Smooth muscle cell (in vitro differentiated cells): ENCODE data around the gene SAFB. TPM values are rescaled to one million over a fixed set of nuclear protein-coding genes. Genes with fewer than 3 reads are reported as not detected.
A peak's percentile ranks its signal among the peaks of the same experiment; 100 is the strongest.

Experiments used
- DNase-seq: peaks from one replicate; lab custom pipeline; 2025; ENCODE audit not compliant: unreplicated experiment; lab: John Stamatoyannopoulos, UW
- H2AFZ ChIP-seq: fragments of 200-600 bp; sonication (generic); 2 replicates; pipeline ENCODE4 v1.6.0; 2016; ENCODE audit warnings: antibody characterized with exemption, low read depth, mild to moderate bottlenecking
- H3F3A ChIP-seq: fragments of 200-600 bp; sonication (generic); 2 replicates; pipeline ENCODE4 v1.6.0; 2017; ENCODE audit warnings: antibody characterized with exemption, low read depth
- H3K27ac ChIP-seq: fragments of 200-600 bp; sonication (generic); 2 replicates; pipeline ENCODE4 v1.5.1; 2016; ENCODE audit warnings: low read depth, mild to moderate bottlenecking
- H3K27me3 ChIP-seq: fragments of 200-600 bp; sonication (generic); 2 replicates; pipeline ENCODE4 v1.6.1; 2016; ENCODE audit warnings: low read depth, mild to moderate bottlenecking
- H3K36me3 ChIP-seq: fragments of 200-600 bp; sonication (generic); 2 replicates; pipeline ENCODE4 v1.5.1; 2016; ENCODE audit warnings: low read depth
- H3K4me1 ChIP-seq: fragments of 200-600 bp; sonication (generic); 2 replicates; pipeline ENCODE4 v1.5.1; 2016; ENCODE audit warnings: low read depth
- H3K4me2 ChIP-seq: fragments of 200-600 bp; sonication (generic); 2 replicates; pipeline ENCODE4 v1.6.0; 2016; ENCODE audit warnings: mild to moderate bottlenecking
- H3K4me3 ChIP-seq: fragments of 200-600 bp; sonication (generic); 2 replicates; pipeline ENCODE4 v1.5.1; 2016; ENCODE audit warnings: mild to moderate bottlenecking
- H3K79me2 ChIP-seq: fragments of 200-600 bp; sonication (generic); 2 replicates; pipeline ENCODE4 v1.6.0; 2016; ENCODE audit warnings: low read depth, mild to moderate bottlenecking
- H3K9ac ChIP-seq: fragments of 200-600 bp; sonication (generic); 2 replicates; pipeline ENCODE4 v1.6.0; 2016; ENCODE audit warnings: low read depth
- H3K9me3 ChIP-seq: fragments of 200-600 bp; sonication (generic); replicated peaks from 2 replicates; pipeline ENCODE4 v1.5.1; 2016; ENCODE audit warnings: low read depth
- H4K20me1 ChIP-seq: fragments of 200-600 bp; sonication (generic); 2 replicates; pipeline ENCODE4 v1.6.0; 2016; ENCODE audit warnings: low read depth
- WGBS: methylation state at CpG from one replicate; pipeline ENCODE4 v1.1.7; 2016; ENCODE audit warnings: low lambda C conversion rate; 5-methylcytosine and 5-hydroxymethylcytosine counted together
- polyA plus RNA-seq: library from polyadenylated mRNA; unstranded; fragments of >200 nt; fragmentation: Nextera tagmentation; extraction: Ambion mirVana; gene quantifications from 2 replicates; pipeline ENCODE4 v1.2.1, GENCODE V29; 2016
- total RNA-seq: library from RNA; depleted of rRNA; stranded (reverse); fragments of >200 nt; gene quantifications from 2 replicates; pipeline ENCODE4 v1.2.3, GENCODE V29; 2014
- TF ChIP-seq, protein P1 (sequence below): fragments of 200-600 bp; sonication (generic); IDR thresholded peaks from 2 replicates; pipeline ENCODE4 v1.5.1; 2017; ENCODE audit warnings: borderline replicate concordance, mild to moderate bottlenecking, antibody characterized with exemption; ENCODE audit not compliant: insufficient read depth, poor library complexity, severe bottlenecking

The SAFB gene
- total and polyA plus RNA-seq, 2 experiments from 2014 or later: 22.8 to 74.3 TPM

DNA sequence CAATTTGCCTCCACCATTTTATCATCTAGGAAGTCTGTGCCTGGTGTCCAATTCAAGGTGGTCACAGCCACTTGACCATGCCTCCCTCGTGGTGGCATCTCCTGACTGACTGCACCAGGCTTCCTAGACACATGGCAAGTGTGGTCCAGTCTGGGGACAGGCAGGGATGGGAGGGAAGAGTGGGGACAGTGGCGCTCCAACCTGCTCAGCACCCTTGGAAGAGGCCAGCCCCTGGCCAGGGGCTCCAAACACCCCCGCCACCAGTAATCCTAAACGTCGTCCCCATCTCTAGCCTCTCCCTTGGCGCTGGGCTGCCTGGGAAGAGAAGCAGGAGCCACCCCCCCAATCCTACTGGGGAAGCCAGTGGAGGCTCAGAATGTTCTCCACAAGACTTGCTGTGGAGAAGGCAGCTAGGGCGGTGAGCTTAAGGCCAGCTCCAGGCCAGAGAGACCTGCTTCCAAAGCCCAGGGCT is 69.9 kb downstream of the SAFB start:
- 95% methylated on average over 7 of the region's 7 CpGs for WGBS
- peak overlapping the region; percentile 69 for H3K27ac ChIP-seq
- no peaks in the 10 kb centered on the region for H3K9me3 ChIP-seq
- H3K4me1 ChIP-seq: peaks cover 10% of the 10 kb centered on the region
- no peak for DNase-seq
- H3K36me3 ChIP-seq: no peaks in the 10 kb centered on the region
- H2AFZ ChIP-seq: no peak overlapping the region
- peaks cover 14% of the 10 kb centered on the region for H3F3A ChIP-seq
- H3K9ac ChIP-seq: no peak overlapping the region
- peaks cover 58% of the 10 kb centered on the region for H3K79me2 ChIP-seq
- TF ChIP-seq, protein P1, sequence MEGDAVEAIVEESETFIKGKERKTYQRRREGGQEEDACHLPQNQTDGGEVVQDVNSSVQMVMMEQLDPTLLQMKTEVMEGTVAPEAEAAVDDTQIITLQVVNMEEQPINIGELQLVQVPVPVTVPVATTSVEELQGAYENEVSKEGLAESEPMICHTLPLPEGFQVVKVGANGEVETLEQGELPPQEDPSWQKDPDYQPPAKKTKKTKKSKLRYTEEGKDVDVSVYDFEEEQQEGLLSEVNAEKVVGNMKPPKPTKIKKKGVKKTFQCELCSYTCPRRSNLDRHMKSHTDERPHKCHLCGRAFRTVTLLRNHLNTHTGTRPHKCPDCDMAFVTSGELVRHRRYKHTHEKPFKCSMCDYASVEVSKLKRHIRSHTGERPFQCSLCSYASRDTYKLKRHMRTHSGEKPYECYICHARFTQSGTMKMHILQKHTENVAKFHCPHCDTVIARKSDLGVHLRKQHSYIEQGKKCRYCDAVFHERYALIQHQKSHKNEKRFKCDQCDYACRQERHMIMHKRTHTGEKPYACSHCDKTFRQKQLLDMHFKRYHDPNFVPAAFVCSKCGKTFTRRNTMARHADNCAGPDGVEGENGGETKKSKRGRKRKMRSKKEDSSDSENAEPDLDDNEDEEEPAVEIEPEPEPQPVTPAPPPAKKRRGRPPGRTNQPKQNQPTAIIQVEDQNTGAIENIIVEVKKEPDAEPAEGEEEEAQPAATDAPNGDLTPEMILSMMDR: no peak
- no peaks in the 10 kb centered on the region for H3K27me3 ChIP-seq
- H3K4me2 ChIP-seq: no peak overlapping the region
- H4K20me1 ChIP-seq: peaks cover 76% of the 10 kb centered on the region
- no peak overlapping the region for H3K4me3 ChIP-seq

DNA sequence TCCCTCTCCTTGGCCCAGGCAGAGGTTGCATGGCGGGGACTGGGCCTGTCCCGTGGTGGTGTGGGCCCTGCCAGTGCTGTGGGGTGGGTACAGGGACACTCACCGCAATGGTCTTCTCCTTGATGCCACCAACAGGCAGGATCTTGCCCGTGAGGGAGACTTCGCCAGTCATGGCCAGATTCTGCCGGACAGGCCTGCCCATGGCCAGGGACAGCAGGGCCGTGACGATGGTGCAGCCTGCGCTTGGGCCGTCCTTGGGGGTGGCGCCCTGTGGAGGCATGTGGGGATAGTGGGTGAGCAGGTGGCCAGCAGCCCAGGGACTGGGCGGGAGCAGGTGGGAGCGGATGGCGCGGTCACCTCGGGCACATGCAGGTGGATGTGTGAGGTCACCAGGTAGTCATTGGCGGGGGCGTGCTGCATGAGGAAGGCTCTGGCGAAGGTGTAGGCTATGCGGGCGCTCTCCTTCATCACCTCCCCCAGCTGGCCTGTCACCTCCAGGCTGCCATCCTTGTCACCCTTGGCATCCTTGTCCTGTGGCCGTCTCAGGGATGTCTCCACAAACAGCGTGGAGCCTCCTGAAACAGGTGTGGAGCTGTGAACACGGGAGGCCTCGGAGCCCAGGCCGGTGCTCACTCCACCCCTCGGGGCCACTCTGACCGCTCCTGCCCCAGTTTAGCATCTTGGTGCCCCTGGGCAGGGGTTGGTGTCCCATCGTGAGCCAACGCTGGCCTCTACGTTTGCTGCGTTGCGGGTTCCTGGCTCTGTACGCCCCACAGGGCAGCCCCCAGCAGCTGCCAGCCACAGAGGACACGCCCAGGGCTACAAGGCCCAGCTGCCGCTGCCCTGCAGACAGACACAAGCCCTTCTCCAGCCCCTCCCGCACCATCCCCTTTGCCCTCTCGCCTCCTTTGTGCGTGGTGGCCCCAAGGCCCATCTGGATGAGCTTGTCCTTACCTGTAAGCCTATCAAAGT is 70.6 kb downstream of the SAFB start:
- Histone ChIP-seq H3K9me3 (no peaks in the 10 kb centered on the region), H3K4me3 (no peak overlapping the region), H3K27me3 (no peaks in the 10 kb centered on the region), H3K4me1 (peaks cover 10% of the 10 kb centered on the region), H3K9ac (no peak overlapping the region), H3K36me3 (no peaks in the 10 kb centered on the region), H3K4me2 (no peak overlapping the region), H3K27ac (peak overlapping the region; percentile 69), H3K79me2 (peaks cover 58% of the 10 kb centered on the region), H4K20me1 (peaks cover 83% of the 10 kb centered on the region), H2AFZ (no peak overlapping the region), H3F3A (peaks cover 14% of the 10 kb centered on the region)
- WGBS: 96% methylated on average over 39 of the region's 39 CpGs
- TF ChIP-seq, protein P1: no peak
- no peak for DNase-seq

DNA sequence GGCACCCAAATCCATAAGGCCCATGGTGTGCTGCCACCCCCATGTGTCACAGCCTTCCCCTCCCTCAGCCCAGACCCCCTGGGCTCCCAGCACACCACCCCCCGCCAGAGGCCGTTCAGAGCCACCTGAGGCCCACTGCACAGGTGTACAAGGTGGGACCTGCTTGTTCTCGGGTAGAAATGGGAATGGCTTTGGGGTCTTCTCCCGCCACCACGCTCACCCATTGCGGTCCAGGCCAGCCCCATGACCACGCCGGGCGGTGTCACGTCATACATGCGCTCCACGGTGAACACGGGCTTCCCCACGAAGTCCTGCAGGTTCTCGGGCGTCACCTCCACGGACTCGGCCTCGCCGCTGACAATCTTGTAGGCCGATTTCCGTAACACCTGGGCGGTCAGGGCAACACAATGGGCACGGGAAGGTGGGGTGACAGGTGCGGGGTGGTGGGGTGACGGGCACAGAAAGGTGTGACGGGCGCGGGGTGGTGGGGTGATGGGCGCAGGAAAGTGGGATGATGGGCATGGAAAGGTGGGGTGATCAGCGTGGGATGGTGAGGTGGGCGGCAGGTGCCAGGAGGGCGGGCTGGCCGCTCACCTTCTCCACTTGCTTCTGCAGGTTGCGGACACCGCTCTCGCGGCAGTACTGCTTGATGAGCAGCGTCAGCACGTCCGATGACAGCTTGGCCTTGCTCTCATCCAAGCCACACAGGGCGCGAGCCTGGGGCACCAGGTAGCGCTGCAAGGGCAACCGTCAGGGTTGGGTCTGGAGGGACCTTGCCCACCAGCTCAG is 71.5 kb downstream of the SAFB start:
- peaks cover 10% of the 10 kb centered on the region for H3K4me1 ChIP-seq
- H4K20me1 ChIP-seq: peaks cover 92% of the 10 kb centered on the region
- TF ChIP-seq, protein P1: no peak
- H3K4me3 ChIP-seq: no peak overlapping the region
- no peak for DNase-seq
- H3F3A ChIP-seq: peaks cover 8% of the 10 kb centered on the region
- H3K79me2 ChIP-seq: peaks cover 58% of the 10 kb centered on the region
- no peaks in the 10 kb centered on the region for H3K9me3 ChIP-seq
- no peak overlapping the region for H3K9ac ChIP-seq
- no peaks in the 10 kb centered on the region for H3K36me3 ChIP-seq
- no peak overlapping the region for H3K27ac ChIP-seq
- no peaks in the 10 kb centered on the region for H3K27me3 ChIP-seq
- H2AFZ ChIP-seq: no peak overlapping the region
- no peak overlapping the region for H3K4me2 ChIP-seq
- WGBS: 96% methylated on average over 37 of the region's 45 CpGs
